ENCODE data around the gene CUX1. TPM values are rescaled to one million over a fixed set of nuclear protein-coding genes. Genes with fewer than 3 reads are reported as not detected.

CUX1 gene
- total RNA-seq, 1 experiment from 2014 or later, result 64.3 TPM

GRCh38 chr7:102272075-102272916 is 454.9 kb downstream of the CUX1 start:
- H3K4me1 Mint-ChIP-seq, result peaks cover 5% of the 10 kb centered on the region; the same call in 1 of the 2 replicates
- no peaks in the 10 kb centered on the region for H3K27me3 Mint-ChIP-seq (ENCODE audit: low read depth)
- no peak overlapping the region for H3K27ac Mint-ChIP-seq
- DNase-seq (ENCODE audit: low spot score) (peak; percentile 89), ATAC-seq (peak; percentile 90)
- no peaks in the 10 kb centered on the region for H3K36me3 Mint-ChIP-seq
- ChIA-PET POLR2A (no interaction called here), CTCF (interaction anchor here (0.6 to 1.6 kb wide), 12 partner anchors 12 to 730 kb away, joined by 3 to 10 read pairs (median 4); partner anchors contain the start of gene PRKRIP1)
- no peak for TF ChIP-seq ATF2 (CRISPR knock-in tag; IDR thresholded peaks at IDR 0.05; ENCODE audit: borderline replicate concordance, low read depth)
- no peak for TF ChIP-seq CREB1 (CRISPR knock-in tag; IDR thresholded peaks at IDR 0.05)
- no peak for TF ChIP-seq ZMAT4 (CRISPR knock-in tag; IDR thresholded peaks at IDR 0.05)
- TF ChIP-seq ZNF423 (CRISPR knock-in tag; IDR thresholded peaks at IDR 0.05), result no peak
- no peak for TF ChIP-seq SMAD3 (CRISPR knock-in tag; IDR thresholded peaks at IDR 0.05; ENCODE audit: borderline replicate concordance)
- TF ChIP-seq, protein P1, sequence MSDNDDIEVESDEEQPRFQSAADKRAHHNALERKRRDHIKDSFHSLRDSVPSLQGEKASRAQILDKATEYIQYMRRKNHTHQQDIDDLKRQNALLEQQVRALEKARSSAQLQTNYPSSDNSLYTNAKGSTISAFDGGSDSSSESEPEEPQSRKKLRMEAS (CRISPR knock-in tag; IDR thresholded peaks at IDR 0.05), result 0 out of 2 replicates have a peak, but pooled peaks have one; percentile 25
- TF ChIP-seq NR2C2 (CRISPR knock-in tag; IDR thresholded peaks at IDR 0.05), result no peak
- TF ChIP-seq, protein P2, sequence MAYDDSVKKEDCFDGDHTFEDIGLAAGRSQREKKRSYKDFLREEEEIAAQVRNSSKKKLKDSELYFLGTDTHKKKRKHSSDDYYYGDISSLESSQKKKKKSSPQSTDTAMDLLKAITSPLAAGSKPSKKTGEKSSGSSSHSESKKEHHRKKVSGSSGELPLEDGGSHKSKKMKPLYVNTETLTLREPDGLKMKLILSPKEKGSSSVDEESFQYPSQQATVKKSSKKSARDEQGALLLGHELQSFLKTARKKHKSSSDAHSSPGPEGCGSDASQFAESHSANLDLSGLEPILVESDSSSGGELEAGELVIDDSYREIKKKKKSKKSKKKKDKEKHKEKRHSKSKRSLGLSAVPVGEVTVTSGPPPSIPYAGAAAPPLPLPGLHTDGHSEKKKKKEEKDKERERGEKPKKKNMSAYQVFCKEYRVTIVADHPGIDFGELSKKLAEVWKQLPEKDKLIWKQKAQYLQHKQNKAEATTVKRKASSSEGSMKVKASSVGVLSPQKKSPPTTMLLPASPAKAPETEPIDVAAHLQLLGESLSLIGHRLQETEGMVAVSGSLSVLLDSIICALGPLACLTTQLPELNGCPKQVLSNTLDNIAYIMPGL (CRISPR knock-in tag; IDR thresholded peaks at IDR 0.05), result no peak
- no peak for TF ChIP-seq JUN (CRISPR knock-in tag; IDR thresholded peaks at IDR 0.05)
- TF ChIP-seq ZNF416 (CRISPR knock-in tag; IDR thresholded peaks at IDR 0.05), result no peak
- TF ChIP-seq FOXK1 (CRISPR knock-in tag; IDR thresholded peaks at IDR 0.05), result no peak
- TF ChIP-seq ZNF121 (CRISPR knock-in tag; IDR thresholded peaks at IDR 0.05), result peak; percentile 24; the same call in 1 of the 2 replicates
- no peak for TF ChIP-seq NFE2L1 (CRISPR knock-in tag; IDR thresholded peaks at IDR 0.05)
- TF ChIP-seq, protein P3, sequence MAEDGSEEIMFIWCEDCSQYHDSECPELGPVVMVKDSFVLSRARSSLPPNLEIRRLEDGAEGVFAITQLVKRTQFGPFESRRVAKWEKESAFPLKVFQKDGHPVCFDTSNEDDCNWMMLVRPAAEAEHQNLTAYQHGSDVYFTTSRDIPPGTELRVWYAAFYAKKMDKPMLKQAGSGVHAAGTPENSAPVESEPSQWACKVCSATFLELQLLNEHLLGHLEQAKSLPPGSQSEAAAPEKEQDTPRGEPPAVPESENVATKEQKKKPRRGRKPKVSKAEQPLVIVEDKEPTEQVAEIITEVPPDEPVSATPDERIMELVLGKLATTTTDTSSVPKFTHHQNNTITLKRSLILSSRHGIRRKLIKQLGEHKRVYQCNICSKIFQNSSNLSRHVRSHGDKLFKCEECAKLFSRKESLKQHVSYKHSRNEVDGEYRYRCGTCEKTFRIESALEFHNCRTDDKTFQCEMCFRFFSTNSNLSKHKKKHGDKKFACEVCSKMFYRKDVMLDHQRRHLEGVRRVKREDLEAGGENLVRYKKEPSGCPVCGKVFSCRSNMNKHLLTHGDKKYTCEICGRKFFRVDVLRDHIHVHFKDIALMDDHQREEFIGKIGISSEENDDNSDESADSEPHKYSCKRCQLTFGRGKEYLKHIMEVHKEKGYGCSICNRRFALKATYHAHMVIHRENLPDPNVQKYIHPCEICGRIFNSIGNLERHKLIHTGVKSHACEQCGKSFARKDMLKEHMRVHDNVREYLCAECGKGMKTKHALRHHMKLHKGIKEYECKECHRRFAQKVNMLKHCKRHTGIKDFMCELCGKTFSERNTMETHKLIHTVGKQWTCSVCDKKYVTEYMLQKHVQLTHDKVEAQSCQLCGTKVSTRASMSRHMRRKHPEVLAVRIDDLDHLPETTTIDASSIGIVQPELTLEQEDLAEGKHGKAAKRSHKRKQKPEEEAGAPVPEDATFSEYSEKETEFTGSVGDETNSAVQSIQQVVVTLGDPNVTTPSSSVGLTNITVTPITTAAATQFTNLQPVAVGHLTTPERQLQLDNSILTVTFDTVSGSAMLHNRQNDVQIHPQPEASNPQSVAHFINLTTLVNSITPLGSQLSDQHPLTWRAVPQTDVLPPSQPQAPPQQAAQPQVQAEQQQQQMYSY (CRISPR knock-in tag; IDR thresholded peaks at IDR 0.05), result no peak
- no peak for TF ChIP-seq ZBTB21 (CRISPR knock-in tag; IDR thresholded peaks at IDR 0.05; ENCODE audit: borderline replicate concordance)
- TF ChIP-seq CREM (CRISPR knock-in tag; IDR thresholded peaks at IDR 0.05), result no peak
- peak; percentile 72; the same call in 1 of the 2 replicates for TF ChIP-seq TEAD1 (CRISPR knock-in tag; IDR thresholded peaks at IDR 0.05)
- TF ChIP-seq, protein P4, sequence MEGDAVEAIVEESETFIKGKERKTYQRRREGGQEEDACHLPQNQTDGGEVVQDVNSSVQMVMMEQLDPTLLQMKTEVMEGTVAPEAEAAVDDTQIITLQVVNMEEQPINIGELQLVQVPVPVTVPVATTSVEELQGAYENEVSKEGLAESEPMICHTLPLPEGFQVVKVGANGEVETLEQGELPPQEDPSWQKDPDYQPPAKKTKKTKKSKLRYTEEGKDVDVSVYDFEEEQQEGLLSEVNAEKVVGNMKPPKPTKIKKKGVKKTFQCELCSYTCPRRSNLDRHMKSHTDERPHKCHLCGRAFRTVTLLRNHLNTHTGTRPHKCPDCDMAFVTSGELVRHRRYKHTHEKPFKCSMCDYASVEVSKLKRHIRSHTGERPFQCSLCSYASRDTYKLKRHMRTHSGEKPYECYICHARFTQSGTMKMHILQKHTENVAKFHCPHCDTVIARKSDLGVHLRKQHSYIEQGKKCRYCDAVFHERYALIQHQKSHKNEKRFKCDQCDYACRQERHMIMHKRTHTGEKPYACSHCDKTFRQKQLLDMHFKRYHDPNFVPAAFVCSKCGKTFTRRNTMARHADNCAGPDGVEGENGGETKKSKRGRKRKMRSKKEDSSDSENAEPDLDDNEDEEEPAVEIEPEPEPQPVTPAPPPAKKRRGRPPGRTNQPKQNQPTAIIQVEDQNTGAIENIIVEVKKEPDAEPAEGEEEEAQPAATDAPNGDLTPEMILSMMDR (IDR thresholded peaks at IDR 0.05), result peak; percentile 92
- TF ChIP-seq FOXP1 (CRISPR knock-in tag; IDR thresholded peaks at IDR 0.05; ENCODE audit: borderline replicate concordance), result peak; percentile 57; the same call in 1 of the 2 replicates
- no peak for TF ChIP-seq GTF2I (CRISPR knock-in tag; conservative IDR thresholded peaks at IDR 0.05)
- 0 out of 2 replicates have a peak, but pooled peaks have one; percentile 34 for TF ChIP-seq TEAD4 (CRISPR knock-in tag; IDR thresholded peaks at IDR 0.05)
- TF ChIP-seq, protein P5, sequence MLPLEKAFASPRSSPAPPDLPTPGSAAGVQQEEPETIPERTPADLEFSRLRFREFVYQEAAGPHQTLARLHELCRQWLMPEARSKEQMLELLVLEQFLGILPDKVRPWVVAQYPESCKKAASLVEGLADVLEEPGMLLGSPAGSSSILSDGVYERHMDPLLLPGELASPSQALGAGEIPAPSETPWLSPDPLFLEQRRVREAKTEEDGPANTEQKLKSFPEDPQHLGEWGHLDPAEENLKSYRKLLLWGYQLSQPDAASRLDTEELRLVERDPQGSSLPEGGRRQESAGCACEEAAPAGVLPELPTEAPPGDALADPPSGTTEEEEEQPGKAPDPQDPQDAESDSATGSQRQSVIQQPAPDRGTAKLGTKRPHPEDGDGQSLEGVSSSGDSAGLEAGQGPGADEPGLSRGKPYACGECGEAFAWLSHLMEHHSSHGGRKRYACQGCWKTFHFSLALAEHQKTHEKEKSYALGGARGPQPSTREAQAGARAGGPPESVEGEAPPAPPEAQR (CRISPR knock-in tag; IDR thresholded peaks at IDR 0.05), result no peak
- no peak for TF ChIP-seq ZNF317 (CRISPR knock-in tag; IDR thresholded peaks at IDR 0.05; ENCODE audit: borderline replicate concordance, low read depth)
- TF ChIP-seq E2F5 (CRISPR knock-in tag; IDR thresholded peaks at IDR 0.05), result no peak
- no peak overlapping the region for H3K4me3 Mint-ChIP-seq
- no peaks in the 10 kb centered on the region for H3K9me3 Mint-ChIP-seq
